Testis (tissue), 5 donors: ENCODE results near the gene CDH10. TPM values are rescaled to one million over a fixed set of nuclear protein-coding genes. Genes with fewer than 3 reads are reported as not detected.

ENCODE experiments used
- DNase-seq: peaks from one replicate; pipeline ENCODE4 v3.0.0-alpha.2; 2019
- H3K27ac ChIP-seq, 2 donors: fragments of 200-600 bp; sonication (generic); one replicate each; pipeline ENCODE4 v1.5.1; 2019
- H3K27me3 ChIP-seq: fragments of 200-600 bp; sonication (generic); one replicate; pipeline ENCODE4 v1.5.1; 2019
- H3K36me3 ChIP-seq: fragments of 200-600 bp; sonication (generic); one replicate; pipeline ENCODE4 v1.5.1; 2017; ENCODE audit warnings: low read depth; ENCODE audit errors: missing control alignments
- H3K4me1 ChIP-seq: fragments of 200-600 bp; sonication (generic); one replicate; pipeline ENCODE4 v1.5.1; 2019
- H3K4me3 ChIP-seq, 2 donors: fragments of 200-600 bp; sonication (generic); one replicate each; pipeline ENCODE4 v1.5.1; 2017 to 2019
- H3K9me3 ChIP-seq: fragments of 200-600 bp; sonication (generic); one replicate; pipeline ENCODE4 v1.5.1; 2017
- POLR2A ChIP-seq: fragments of 450-650 bp; IDR thresholded peaks from one replicate; pipeline ENCODE4 v1.6.1; 2017; ENCODE audit warnings: antibody characterized with exemption, mild to moderate bottlenecking, moderate library complexity
- WGBS, 2 donors: methylation state at CpG; one replicate each; pipeline ENCODE4 v1.1.5; 2018; 5-methylcytosine and 5-hydroxymethylcytosine counted together
- intact Hi-C: fragments of 100-400 bp; cut with DNase I; formaldehyde crosslinking; loops from one replicate; pipeline ENCODE4 v1.15.1; 2023; ENCODE audit warnings: low total_unique reads
- long read RNA-seq, 2 donors: transcript quantifications; one replicate each; lab custom pipeline, GENCODE V29; 2026
- polyA plus RNA-seq: library from polyadenylated mRNA; stranded (reverse); fragments of 350-450 nt; fragmentation: Illumina TruSeq; extraction: RNeasy Lipid Tissue Mini Kit (QIAGEN cat#74804); gene quantifications from one replicate; pipeline ENCODE4 v1.2.3, GENCODE V29; 2014; ENCODE audit warnings: low read depth, low replicate concordance; ENCODE audit not compliant: insufficient read depth
- total RNA-seq, 2 donors: library from RNA; depleted of rRNA; stranded (reverse); fragments of >200 nt; gene quantifications; one replicate each; pipeline ENCODE4 v1.2.3, GENCODE V29; 2016
- TF ChIP-seq, protein P1 (sequence below), 3 experiments: fragments of 450-650 bp in 2 of 3; fragments of 200-600 bp in 1 of 3; sonication (generic) in 1 of 3; IDR thresholded peaks; one replicate each; pipeline ENCODE4 v1.5.1; 2016 to 2019; ENCODE audit warnings: antibody characterized with exemption in 3 of 3, mild to moderate bottlenecking in 2 of 3, moderate library complexity in 1 of 3

Gene CDH10
- total RNA-seq (1 to 10 TPM in 1 of 2 donors, under 1 TPM in 1; 0.74 to 1.4 TPM), polyA plus RNA-seq (0.84 TPM)
- long read RNA-seq, donor 1 = 0 reads
- long read RNA-seq, donor 2 = 0 reads

DNA sequence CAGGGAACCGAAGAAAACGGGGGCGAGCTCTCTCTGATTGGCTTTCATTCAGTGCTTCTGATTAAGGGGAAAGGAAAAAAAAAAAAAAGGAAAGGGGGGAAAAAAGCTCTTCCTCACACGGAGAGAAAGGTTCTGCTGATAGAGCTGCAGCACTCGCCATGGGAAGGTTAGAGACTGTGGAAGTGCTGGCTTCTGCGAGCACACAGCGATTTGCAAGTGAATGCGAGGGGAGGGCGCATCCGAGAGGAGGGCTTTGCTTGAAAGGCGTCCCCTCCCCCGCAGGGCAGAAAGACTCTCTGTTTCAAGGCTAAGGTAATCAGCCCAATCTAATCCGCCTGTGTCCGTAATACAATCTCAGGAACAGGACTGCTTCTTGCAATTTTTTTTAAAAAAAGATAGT lies at the start of gene CDH10:
Gene CDH10, minus strand, starts transcription at position 218 of the 400 bp plus-strand sequence. CDS start 51,488 bp downstream, outside the sequence.
- intact Hi-C loops = no loop called here
- H3K36me3 ChIP-seq = no peaks in the 10 kb centered on the region
- no peak within 1 kb of the TSS for H3K27ac ChIP-seq
- WGBS, 2 donors = 0 to 1% methylated on average over 14 of the region's 14 CpGs
- no peaks in the 10 kb centered on the region for H3K9me3 ChIP-seq
- peaks cover 5% of the 10 kb centered on the region for H3K4me1 ChIP-seq
- no peak for TF ChIP-seq POLR2A
- TF ChIP-seq, protein P1, sequence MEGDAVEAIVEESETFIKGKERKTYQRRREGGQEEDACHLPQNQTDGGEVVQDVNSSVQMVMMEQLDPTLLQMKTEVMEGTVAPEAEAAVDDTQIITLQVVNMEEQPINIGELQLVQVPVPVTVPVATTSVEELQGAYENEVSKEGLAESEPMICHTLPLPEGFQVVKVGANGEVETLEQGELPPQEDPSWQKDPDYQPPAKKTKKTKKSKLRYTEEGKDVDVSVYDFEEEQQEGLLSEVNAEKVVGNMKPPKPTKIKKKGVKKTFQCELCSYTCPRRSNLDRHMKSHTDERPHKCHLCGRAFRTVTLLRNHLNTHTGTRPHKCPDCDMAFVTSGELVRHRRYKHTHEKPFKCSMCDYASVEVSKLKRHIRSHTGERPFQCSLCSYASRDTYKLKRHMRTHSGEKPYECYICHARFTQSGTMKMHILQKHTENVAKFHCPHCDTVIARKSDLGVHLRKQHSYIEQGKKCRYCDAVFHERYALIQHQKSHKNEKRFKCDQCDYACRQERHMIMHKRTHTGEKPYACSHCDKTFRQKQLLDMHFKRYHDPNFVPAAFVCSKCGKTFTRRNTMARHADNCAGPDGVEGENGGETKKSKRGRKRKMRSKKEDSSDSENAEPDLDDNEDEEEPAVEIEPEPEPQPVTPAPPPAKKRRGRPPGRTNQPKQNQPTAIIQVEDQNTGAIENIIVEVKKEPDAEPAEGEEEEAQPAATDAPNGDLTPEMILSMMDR (IDR thresholded peaks at IDR 0.05) = no peak
- peak; percentile 67 for DNase-seq
- H3K27me3 ChIP-seq = no peaks in the 10 kb centered on the region
- H3K4me3 ChIP-seq = peak within 1 kb of the TSS; percentile 25 to 36

- intact Hi-C loops = no loop called here
These were observed 48.8 kb upstream of the CDH10 start for GRCh38 chr5:24693609-24694008.

GRCh38 chr5:24691074-24691473 lies 46.3 kb upstream of the CDH10 start:
- no peaks in the 10 kb centered on the region for H3K4me1 ChIP-seq
- H3K27ac ChIP-seq = no peak overlapping the region
- no peak overlapping the region for H3K4me3 ChIP-seq
- H3K27me3 ChIP-seq = no peaks in the 10 kb centered on the region
- 89 to 91% methylated on average over 4 of the region's 4 CpGs for WGBS, 2 donors
- intact Hi-C loops = no loop called here
- no peak for DNase-seq
- TF ChIP-seq POLR2A = no peak
- TF ChIP-seq, protein P1 (IDR thresholded peaks at IDR 0.05) = no peak
- no peaks in the 10 kb centered on the region for H3K36me3 ChIP-seq
- H3K9me3 ChIP-seq = no peaks in the 10 kb centered on the region

More at GRCh38 chr5:24693609-24694008, 48.8 kb upstream of the CDH10 start:
- Histone ChIP-seq H3K4me1 (no peaks in the 10 kb centered on the region), H3K9me3 (no peaks in the 10 kb centered on the region), H3K36me3 (no peaks in the 10 kb centered on the region), H3K4me3 (no peak overlapping the region), H3K27me3 (no peaks in the 10 kb centered on the region), H3K27ac (no peak overlapping the region)
- TF ChIP-seq POLR2A = no peak
- TF ChIP-seq, protein P1 (IDR thresholded peaks at IDR 0.05) = no peak
- no peak for DNase-seq

- Histone ChIP-seq H3K4me1 (no peaks in the 10 kb centered on the region), H3K27ac (no peak overlapping the region), H3K27me3 (no peaks in the 10 kb centered on the region), H3K36me3 (no peaks in the 10 kb centered on the region), H3K4me3 (no peak overlapping the region), H3K9me3 (no peaks in the 10 kb centered on the region)
- intact Hi-C loops = no loop called here
- no peak for DNase-seq
- WGBS, 2 donors = 77 to 78% methylated on average over 1 of the region's 1 CpG
- TF ChIP-seq POLR2A = no peak
- TF ChIP-seq, protein P1 (IDR thresholded peaks at IDR 0.05) = no peak
These were observed 36.3 kb upstream of the CDH10 start for GRCh38 chr5:24681106-24681505.

DNA sequence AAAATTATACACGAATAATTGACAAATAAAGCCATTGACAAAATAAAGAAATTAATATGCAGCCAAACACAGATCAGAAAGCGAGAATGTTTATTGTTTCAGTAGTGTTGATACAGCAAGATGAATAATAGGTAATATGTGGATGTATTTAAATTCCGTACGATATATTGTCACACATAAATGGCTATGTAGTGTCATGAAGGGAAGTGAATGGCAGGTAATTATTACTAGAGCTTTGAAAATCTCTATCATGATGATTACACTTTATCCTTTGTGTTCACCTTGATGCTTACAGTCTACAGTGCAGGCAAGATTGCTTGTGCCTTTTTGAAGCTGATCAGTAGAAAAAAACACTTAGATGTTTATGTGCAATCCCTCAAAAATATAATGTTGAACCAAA lies 23.3 kb upstream of the CDH10 start:
- DNase-seq = no peak
- TF ChIP-seq, protein P1 (IDR thresholded peaks at IDR 0.05) = no peak
- TF ChIP-seq POLR2A = no peak
- no peaks in the 10 kb centered on the region for H3K9me3 ChIP-seq
- H3K36me3 ChIP-seq = no peaks in the 10 kb centered on the region
- H3K27me3 ChIP-seq = no peaks in the 10 kb centered on the region
- WGBS, 2 donors = 92 to 94% methylated on average over 4 of the region's 4 CpGs
- H3K27ac ChIP-seq = no peak overlapping the region
- intact Hi-C loops = no loop called here
- no peak overlapping the region for H3K4me3 ChIP-seq
- H3K4me1 ChIP-seq = no peaks in the 10 kb centered on the region
